Measurements from ENCODE around the gene MAMSTR.
"Not testable (repeated sequence)": the region's sequence is repeated elsewhere in the genome, so short reads cannot be mapped to it uniquely, and the experiment has no call there.

MAMSTR gene

GRCh38 chr19:48680436-48681126, 38.9 kb downstream of the MAMSTR start:
- DNase-seq = no peak

GRCh38 chr19:48680006-48680405, 39.5 kb downstream of the MAMSTR start:
- not testable (repeated sequence) for DNase-seq

GRCh38 chr19:48678201-48678600, 41.3 kb downstream of the MAMSTR start:
- no peak for DNase-seq

GRCh38 chr19:48676887-48677286, 42.6 kb downstream of the MAMSTR start:
- no peak for DNase-seq

- no peak for DNase-seq
These were observed 43.0 kb downstream of the MAMSTR start for GRCh38 chr19:48676487-48676886.

DNA sequence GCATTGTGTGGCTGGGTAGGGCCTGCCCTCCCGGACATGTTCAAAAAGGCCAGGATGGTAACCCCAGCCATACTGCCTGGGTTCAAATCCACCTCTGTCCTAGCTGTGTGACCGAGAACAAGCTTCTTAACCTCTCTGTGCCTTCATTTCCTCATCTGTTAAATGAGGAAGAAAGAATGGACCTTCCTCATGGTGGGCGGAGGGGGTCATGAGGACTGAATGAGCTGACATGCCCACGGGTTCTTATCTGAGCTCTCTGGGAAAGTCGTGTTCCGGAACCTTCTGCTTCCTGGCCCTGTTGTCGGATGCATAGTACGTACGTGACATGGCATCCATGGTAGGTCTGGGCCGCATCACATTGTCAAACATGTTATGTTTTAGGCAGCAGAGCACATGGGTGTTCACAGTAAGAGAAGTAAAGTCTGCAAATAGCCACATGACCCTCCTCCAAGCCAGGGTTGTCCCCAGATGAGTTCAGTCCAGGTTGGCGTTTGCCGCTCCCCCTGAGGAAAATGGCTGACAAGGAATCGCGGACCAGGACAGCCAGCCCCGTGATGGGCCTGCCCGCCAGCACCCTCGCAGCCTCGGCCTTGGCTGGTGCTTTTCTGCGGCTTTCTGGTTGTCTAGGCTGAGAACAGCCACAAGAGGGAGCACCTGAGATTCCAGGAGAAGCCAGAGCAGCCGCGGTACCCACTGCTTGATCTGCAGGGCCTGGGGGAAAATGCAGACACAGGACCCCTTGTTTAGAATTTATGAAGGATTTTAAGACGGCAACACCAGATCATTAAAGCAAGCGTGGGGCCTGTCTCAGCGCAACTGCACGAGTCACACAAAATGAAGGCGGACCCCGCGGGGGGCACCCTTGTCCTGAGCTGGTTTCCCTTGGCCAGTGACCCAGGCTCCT, 44.4 kb downstream of the MAMSTR start:
- peak; percentile 63 for DNase-seq

DNA sequence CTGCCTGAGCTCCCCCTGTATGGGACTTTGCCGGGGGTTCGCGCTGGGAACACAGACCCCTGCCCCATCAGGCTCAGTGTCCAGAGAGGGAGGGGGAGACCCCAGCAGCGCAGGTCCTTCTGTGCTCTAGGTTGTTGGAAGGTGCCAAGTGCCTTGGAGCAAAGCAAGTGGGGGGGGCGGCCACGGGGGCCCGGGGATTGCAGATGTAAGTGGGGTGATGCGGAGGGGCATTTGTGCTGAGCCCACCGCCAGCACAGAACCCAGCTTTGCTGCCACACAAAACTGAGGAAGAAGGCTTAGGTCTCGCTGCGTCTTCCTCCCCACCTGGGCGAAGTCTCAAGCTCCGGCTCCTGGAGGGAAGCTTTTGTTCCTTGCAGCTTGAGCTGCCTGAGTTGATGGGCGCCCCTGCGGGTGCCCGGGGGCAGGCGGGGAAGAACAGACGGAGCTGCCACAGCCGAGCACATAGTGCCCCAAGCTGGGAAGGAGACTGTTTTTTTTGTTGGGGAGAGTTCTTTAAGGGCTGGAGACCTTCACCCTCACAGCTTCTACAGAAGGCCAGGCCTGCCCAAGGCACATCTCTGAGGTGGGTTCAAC, 45.2 kb downstream of the MAMSTR start:
- DNase-seq = no peak

GRCh38 chr19:48673436-48674100, 46.0 kb downstream of the MAMSTR start:
- DNase-seq = no peak

DNA sequence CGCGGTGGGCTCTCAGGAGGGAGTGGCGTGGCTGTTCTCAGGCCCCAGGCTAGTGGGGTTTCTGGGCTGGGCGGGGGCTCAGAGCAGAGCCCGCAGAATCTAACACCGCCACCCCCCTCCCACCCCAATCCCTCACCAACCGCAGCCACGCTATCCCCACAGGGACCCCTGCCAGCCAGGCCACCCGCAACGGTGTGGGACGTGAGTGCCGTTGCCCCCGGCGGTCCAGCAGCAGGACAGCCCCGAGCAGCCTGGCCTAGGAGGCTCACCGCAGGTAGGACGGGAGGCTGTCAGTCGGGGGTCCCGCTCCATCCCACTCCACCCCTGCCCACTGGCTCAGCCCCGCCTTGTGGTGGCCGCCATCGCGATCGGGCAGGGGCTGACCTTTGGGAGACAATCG, 46.5 kb downstream of the MAMSTR start, which contains the start of gene NTN5:
TSS of gene NTN5 (minus strand) at position 24 of the 400 bp plus-strand sequence. CDS start 2,031 bp downstream, outside the sequence.
- no peak for DNase-seq

DNA sequence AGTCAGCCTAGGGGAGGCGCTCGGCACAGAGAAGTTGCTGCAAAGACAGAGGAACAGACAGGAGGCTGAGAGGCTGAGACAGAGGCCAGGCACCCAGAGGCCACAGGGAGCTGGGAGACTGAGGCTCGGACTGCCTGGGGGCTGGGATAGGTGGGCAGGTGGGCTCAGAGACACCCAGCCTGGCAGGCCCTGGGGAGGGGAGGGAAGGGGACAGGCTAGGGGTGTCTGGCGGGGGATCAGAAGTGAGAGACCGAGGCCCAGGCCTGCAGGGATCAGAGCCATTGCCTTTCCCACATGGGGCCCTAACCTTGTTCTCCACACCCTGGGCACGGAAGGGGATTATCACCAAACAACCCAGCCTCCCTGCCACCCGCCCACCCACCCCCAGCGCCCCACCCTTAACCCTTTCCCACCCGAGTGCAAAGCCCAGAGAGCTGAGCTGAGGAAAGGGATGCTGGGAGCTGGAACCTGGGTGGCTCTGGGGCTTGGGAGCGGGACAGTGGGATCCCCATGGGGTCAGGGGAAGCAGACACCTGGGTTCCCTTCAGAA, 48.0 kb downstream of the MAMSTR start:
- no peak for DNase-seq

DNA sequence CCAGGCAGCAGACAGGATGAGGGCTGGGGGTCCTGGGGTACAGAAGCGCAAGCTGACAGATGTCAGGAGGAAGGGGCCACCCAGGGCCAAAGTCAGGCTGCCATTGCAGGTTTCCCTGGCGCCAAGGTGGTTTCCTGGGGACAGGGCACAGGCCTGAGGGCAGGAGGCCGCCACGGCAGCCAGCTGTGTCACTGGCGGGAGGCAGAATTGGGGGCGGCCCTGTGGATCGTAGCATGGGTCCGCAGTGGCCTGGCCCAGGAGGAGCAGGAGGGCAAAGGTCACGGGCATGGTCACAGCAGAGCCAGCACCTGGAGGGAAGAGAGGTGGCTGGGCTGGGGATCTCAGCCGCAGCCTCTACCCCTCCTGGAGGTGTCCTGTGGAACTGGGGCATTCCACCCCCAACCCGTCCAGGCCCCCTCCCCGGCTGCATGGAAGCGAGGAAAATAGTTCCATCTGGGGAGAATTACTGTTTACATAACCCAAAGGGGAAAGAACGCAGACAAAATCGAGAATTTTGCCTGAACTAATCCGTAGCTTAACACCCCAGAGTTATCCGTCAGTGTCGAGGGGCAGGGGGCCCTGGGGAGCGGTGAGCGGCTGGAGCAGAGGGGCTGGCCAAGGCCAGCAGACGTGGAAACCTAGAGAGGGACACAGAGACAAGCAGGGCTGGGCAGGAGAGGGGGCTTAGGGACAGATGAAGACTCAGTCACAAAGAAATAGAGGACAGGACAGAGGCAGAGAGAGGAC, 48.7 kb downstream of the MAMSTR start:
- no peak for DNase-seq

- DNase-seq = no peak
These were observed 49.4 kb downstream of the MAMSTR start for GRCh38 chr19:48669903-48670668.

- no peak for DNase-seq
These were observed 50.8 kb downstream of the MAMSTR start for GRCh38 chr19:48668761-48669160.

DNA sequence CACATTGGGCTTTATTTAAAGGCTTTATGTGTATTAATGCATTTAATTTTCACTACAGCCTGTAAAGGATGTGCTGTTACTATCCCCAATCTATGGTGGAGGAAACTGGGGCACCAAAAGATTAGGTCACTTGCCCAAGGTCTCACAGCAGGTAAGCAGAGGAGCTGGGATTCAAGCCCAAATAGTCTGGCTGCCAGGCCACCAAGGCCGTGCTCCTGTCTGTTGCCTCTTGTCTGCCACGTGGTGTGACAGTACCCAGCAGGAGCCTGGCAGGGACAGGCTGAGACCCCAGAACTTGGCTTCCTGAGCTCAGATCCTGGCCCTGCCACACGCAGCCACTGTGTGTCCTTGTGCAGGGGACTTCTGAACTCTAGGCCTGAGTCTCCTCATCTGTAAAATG, 51.2 kb downstream of the MAMSTR start:
- DNase-seq = no peak

DNA sequence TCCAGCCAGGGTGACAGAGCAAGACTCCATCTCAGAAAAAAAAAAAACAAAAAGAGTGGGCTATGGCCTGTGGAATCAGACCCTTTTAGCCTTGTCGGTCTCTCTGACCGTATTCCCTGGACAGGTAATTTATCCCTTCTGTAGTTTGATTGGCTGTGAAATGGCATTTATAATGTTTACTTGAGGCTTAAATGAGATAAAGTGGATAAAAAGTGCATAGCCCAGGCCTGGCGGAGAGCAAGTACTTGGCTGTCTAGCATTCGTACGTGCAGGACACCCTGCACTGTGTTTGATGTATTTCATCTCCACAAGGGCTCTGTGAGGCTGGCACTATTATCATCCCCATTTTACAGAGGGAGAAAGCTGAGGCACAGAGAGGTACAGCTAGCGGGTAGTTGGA, 53.7 kb downstream of the MAMSTR start:
- no peak for DNase-seq

DNA sequence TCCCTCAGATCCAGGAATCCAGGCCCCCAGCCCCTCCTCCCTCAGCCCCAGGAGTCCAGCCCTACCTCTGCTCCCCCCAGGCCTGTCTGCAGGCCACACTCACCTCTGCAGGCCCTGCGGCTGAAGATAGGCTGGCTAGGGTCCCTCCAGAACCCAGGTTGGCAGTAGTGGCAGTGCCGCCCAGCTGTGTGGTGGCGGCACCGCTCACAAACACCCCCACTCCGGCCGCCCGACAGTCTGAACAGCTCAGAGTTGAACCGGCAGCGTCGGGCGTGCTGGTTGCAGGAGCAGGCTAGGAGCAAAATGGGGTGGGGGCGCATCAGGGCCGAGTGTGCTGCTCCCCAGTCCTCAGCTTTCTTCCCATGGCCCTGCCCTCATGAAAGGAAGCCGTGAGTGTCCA, 55.0 kb downstream of the MAMSTR start:
- DNase-seq = no peak

DNA sequence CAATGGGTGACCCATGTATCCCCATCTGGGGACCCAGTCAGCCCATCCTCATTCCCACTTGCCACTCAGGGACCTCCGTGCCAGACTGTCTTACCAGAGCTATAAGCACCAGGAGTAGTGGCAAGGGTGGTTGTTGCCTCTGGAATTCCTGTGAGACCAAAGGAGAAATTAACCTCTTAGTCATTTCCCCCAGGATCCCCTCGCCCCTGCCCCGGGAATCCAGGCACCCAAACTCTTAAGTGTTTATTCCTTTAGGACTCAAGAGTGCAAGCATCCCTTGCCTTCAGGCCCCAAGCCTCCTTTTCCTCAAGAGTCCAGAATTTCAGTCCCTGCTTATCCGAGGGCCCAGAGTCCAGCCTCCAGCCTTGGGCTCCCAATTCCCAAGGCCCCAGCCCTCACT, 55.9 kb downstream of the MAMSTR start:
- no peak for DNase-seq
